Measurements from ENCODE around the gene POMC.

GRCh38 chr2:25132693-25133092 is 35.7 kb downstream of the POMC start:
- TF ChIP-seq POLR2A (IDR thresholded peaks at IDR 0.05): no peak
- TF ChIP-seq CTCF (IDR thresholded peaks at IDR 0.05): no peak
